ENCODE measurements around the gene SEC24A.

GRCh38 chr5:134614450-134615085 lies 34.0 kb upstream of the SEC24A start:
- TF ChIP-seq CTCF (IDR thresholded peaks at IDR 0.05; ENCODE audit: poor library complexity) (no peak), EZH2phosphoT487 (IDR thresholded peaks at IDR 0.05; ENCODE audit: low read depth, severe bottlenecking, unreplicated experiment) (no peak), EZH2 (IDR thresholded peaks at IDR 0.05; ENCODE audit: borderline replicate concordance) (no peak)
